DOHH2 (cell line): ENCODE measurements around the gene ITPR2.
"Not testable (repeated sequence)": the region's sequence is repeated elsewhere in the genome, so short reads cannot be mapped to it uniquely, and the experiment has no call there.

ENCODE experiments used
- H3F3A ChIP-seq: fragments of 200-600 bp; sonication (generic), shearing (Covaris generic); 2 replicates; pipeline ENCODE4 v1.6.0; 2016; ENCODE audit warnings: antibody characterized with exemption, mild to moderate bottlenecking; ENCODE audit not compliant: control insufficient read depth, insufficient read depth
- H3K27ac ChIP-seq: fragments of 200-600 bp; sonication (generic); 2 replicates; pipeline ENCODE4 v1.5.1; 2014; ENCODE audit warnings: low read depth, mild to moderate bottlenecking, low read length, moderate library complexity
- H3K27me3 ChIP-seq: fragments of 200-600 bp; sonication (generic); 2 replicates; pipeline ENCODE4 v1.6.1; 2014; ENCODE audit warnings: mild to moderate bottlenecking, low read length, mixed read lengths; ENCODE audit not compliant: control insufficient read depth
- H3K36me3 ChIP-seq: fragments of 200-600 bp; sonication (generic); 2 replicates; pipeline ENCODE4 v1.6.1; 2014; ENCODE audit warnings: mild to moderate bottlenecking, low read length, moderate library complexity, mixed read lengths; ENCODE audit not compliant: control insufficient read depth
- H3K4me1 ChIP-seq: fragments of 200-600 bp; sonication (generic); 2 replicates; pipeline ENCODE4 v1.6.1; 2014; ENCODE audit warnings: mild to moderate bottlenecking, low read length, mixed read lengths; ENCODE audit not compliant: control insufficient read depth
- H3K4me2 ChIP-seq: fragments of 200-600 bp; sonication (generic); 2 replicates; pipeline ENCODE4 v1.6.0; 2014; ENCODE audit warnings: mild to moderate bottlenecking, low read length, moderate library complexity
- H3K4me3 ChIP-seq: fragments of 200-600 bp; sonication (generic); 2 replicates; pipeline ENCODE4 v1.5.1; 2014; ENCODE audit warnings: mild to moderate bottlenecking, low read length, mixed read lengths
- H3K79me2 ChIP-seq: fragments of 200-600 bp; sonication (generic); 2 replicates; pipeline ENCODE4 v1.6.1; 2014; ENCODE audit warnings: mild to moderate bottlenecking, low read length, mixed read lengths; ENCODE audit not compliant: control insufficient read depth
- H3K9me2 ChIP-seq: fragments of 200-600 bp; sonication (generic); replicated peaks from 2 replicates; pipeline ENCODE4 v1.6.1; 2014; ENCODE audit warnings: mild to moderate bottlenecking, low read length, mixed read lengths; ENCODE audit not compliant: control insufficient read depth
- H3K9me3 ChIP-seq: fragments of 200-600 bp; sonication (generic); 2 replicates; pipeline ENCODE4 v1.6.1; 2014; ENCODE audit warnings: antibody characterized with exemption, low read length, mixed read lengths; ENCODE audit not compliant: control insufficient read depth, insufficient read depth
- H4K20me1 ChIP-seq: fragments of 200-600 bp; sonication (generic); 2 replicates; pipeline ENCODE4 v1.6.0; 2014; ENCODE audit warnings: low read depth, mild to moderate bottlenecking, antibody characterized with exemption, low read length, moderate library complexity; ENCODE audit not compliant: control insufficient read depth, insufficient read depth
- CTCF ChIP-seq: fragments of 200-600 bp; sonication (generic); IDR thresholded peaks from one replicate; pipeline ENCODE4 v1.5.1; 2014; ENCODE audit warnings: antibody characterized with exemption, mild to moderate bottlenecking, low read depth, low read length; ENCODE audit not compliant: poor library complexity, severe bottlenecking
- EZH2phosphoT487 ChIP-seq: fragments of 200-600 bp; sonication (generic); IDR thresholded peaks from 2 replicates; pipeline ENCODE4 v1.6.1; 2017; ENCODE audit warnings: borderline replicate concordance, mild to moderate bottlenecking, antibody characterized with exemption, low read length, moderate library complexity, mixed read lengths

Gene ITPR2

DNA sequence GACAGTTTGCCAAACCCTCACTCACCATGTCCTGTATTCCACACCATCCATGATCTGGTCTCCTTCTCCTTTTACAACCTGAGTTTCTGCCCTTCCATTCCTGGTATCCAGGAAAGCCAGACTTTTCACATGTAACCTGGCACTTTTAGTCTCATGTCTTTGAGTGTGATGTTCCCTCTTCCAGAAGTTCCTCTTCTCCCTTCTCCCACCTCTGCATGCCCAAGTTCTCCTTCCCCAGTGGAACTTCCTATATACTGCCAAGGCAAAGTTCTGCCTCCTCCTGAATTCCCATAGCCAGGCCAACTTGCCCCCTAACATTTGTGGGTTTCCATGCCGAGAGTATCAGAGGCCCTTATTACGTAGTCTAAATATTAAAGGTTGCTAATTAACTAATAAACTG, 3.2 kb upstream of the ITPR2 start:
- Histone ChIP-seq H3K27ac (no peak overlapping the region), H3K4me2 (no peak overlapping the region), H3F3A (peaks cover 8% of the 10 kb centered on the region; the same call in 1 of the 2 replicates), H3K9me2 (no peaks in the 10 kb centered on the region), H3K36me3 (peaks cover 5% of the 10 kb centered on the region), H3K27me3 (no peaks in the 10 kb centered on the region), H3K79me2 (peaks cover 8% of the 10 kb centered on the region), H4K20me1 (peaks cover 2% of the 10 kb centered on the region), H3K9me3 (no peaks in the 10 kb centered on the region), H3K4me3 (no peak overlapping the region), H3K4me1 (peaks cover 24% of the 10 kb centered on the region)
- no peak for TF ChIP-seq CTCF
- TF ChIP-seq EZH2phosphoT487: no peak

GRCh38 chr12:26834503-26835060, 1.6 kb upstream of the ITPR2 start:
- Histone ChIP-seq H3K36me3 (peaks cover 12% of the 10 kb centered on the region), H3K27ac (peak overlapping the region; percentile 77), H3K4me3 (peak overlapping the region; percentile 76), H3K4me1 (peaks cover 31% of the 10 kb centered on the region), H3K79me2 (peaks cover 24% of the 10 kb centered on the region), H3K4me2 (peak overlapping the region; percentile 81)
- not testable (repeated sequence) for H3K9me3 ChIP-seq, H3K9me2 ChIP-seq, H3F3A ChIP-seq, H4K20me1 ChIP-seq, H3K27me3 ChIP-seq

DNA sequence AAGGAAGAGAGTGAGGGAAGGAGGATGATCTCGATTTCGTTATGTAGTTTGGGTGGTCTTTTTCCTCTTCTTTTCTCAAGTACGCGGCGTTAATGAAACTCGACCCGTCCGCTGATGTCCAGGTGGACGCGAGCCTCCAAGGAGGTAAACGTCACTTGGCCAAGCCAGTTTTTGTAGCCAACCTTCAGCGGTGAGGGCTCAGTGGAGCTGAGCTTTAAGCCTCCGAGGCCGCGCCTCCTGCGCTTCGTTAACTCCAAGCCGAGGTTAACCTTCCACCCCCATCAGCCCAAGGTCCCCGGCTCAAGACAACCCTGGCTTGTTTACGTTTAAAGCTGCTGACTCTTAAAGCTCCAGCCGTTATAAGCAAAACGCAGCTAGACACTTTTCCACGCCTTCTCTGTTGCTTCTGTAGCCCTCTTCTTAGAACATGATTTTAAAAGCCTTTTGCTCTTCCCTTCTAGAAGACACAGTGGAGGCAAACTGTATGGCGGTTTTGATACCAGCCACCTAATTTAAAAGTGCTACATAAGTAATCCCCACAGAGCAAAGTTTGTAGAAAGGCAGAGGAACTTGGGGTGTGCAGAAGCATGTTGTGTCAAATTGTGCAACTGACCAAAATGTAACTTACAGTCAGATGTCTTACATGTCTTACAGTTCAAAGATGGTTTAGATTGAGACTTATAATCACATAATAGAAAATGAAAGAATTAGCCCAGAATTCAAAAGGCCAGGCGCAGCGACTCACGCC, 923 bp upstream of the ITPR2 start:
- Histone ChIP-seq H3K79me2 (peaks cover 31% of the 10 kb centered on the region), H4K20me1 (peaks cover 12% of the 10 kb centered on the region), H3K4me1 (peaks cover 37% of the 10 kb centered on the region), H3K4me3 (peak overlapping the region; percentile 76), H3K27ac (peak overlapping the region; percentile 77), H3K9me2 (no peaks in the 10 kb centered on the region), H3K27me3 (no peaks in the 10 kb centered on the region), H3F3A (peaks cover 6% of the 10 kb centered on the region; the same call in 1 of the 2 replicates), H3K4me2 (peak overlapping the region; percentile 81), H3K9me3 (no peaks in the 10 kb centered on the region), H3K36me3 (peaks cover 12% of the 10 kb centered on the region)
- TF ChIP-seq CTCF (no peak), EZH2phosphoT487 (no peak)
